Gastroesophageal sphincter (tissue), 4 donors: ENCODE results near the gene BICD1. TPM values are rescaled to one million over a fixed set of nuclear protein-coding genes. Genes with fewer than 3 reads are reported as not detected.

Experiments used
- small RNA-seq, 4 donors: library from RNA; depleted of rRNA; stranded (forward); fragments of <200 nt; gene quantifications; one replicate each; pipeline ENCODE3, GENCODE V24; 2016
- total RNA-seq, 4 donors: library from RNA; depleted of rRNA; stranded (reverse); fragments of >200 nt; gene quantifications; one replicate each; pipeline ENCODE4 v1.1.0, GENCODE V29; 2016

The BICD1 gene
- total RNA-seq, 4 donors from 2014 or later, result 3.8 to 22.5 (median 16.3) TPM

Small RNAs within 50 kb of the gene (small RNA-seq; reads per million reads assigned to genes)
- 0 reads per million in 4 donors for gene AC048344.2
- gene AC048344.3, result 0 reads per million in 4 donors
- 0 reads per million in 4 donors for gene RF00019

Other genes starting within 250 kb of the BICD1 start
- gene RESF1, start 147.4 kb upstream of the BICD1 start, total RNA-seq, result 10 to 100 TPM; 29.0 to 52.0 (median 48.1) TPM